H9 (cell line): ENCODE results near the gene KDM4D. TPM values are rescaled to one million over a fixed set of nuclear protein-coding genes. Genes with fewer than 3 reads are reported as not detected.

Experiments used
- DNase-seq: peaks from one replicate; pipeline ENCODE4 v3.0.0-alpha.2; 2017
- H2AFZ ChIP-seq: one replicate; pipeline ENCODE4 v1.6.1; 2013; ENCODE audit warnings: mild to moderate bottlenecking, low read length, control low read depth, moderate library complexity
- H2AK5ac ChIP-seq: 2 replicates; pipeline ENCODE4 v1.6.1; 2013; ENCODE audit warnings: low read length, control low read depth, mixed read lengths; ENCODE audit not compliant: insufficient read length
- H2BK120ac ChIP-seq: one replicate; pipeline ENCODE4 v1.6.1; 2013; ENCODE audit warnings: low read depth, mild to moderate bottlenecking, low read length, control low read depth, inconsistent platforms; ENCODE audit not compliant: poor library complexity, severe bottlenecking
- H2BK12ac ChIP-seq: 2 replicates; pipeline ENCODE4 v1.6.1; 2013; ENCODE audit warnings: low read length, control low read depth, mixed read lengths, low read depth; ENCODE audit not compliant: insufficient read length
- H2BK15ac ChIP-seq: 2 replicates; pipeline ENCODE4 v1.6.1; 2013; ENCODE audit warnings: low read depth, low read length, control low read depth
- H2BK20ac ChIP-seq: one replicate; pipeline ENCODE4 v1.6.1; 2013; ENCODE audit warnings: low read depth, mild to moderate bottlenecking, low read length, control low read depth, inconsistent platforms; ENCODE audit not compliant: poor library complexity, severe bottlenecking
- H2BK5ac ChIP-seq: 2 replicates; pipeline ENCODE4 v1.6.1; 2013; ENCODE audit warnings: low read length, control low read depth, mixed read lengths; ENCODE audit not compliant: insufficient read length
- H3K14ac ChIP-seq: 2 replicates; pipeline ENCODE4 v1.6.1; 2013; ENCODE audit warnings: low read length, control low read depth; ENCODE audit not compliant: insufficient read depth
- H3K18ac ChIP-seq: 2 replicates; pipeline ENCODE4 v1.6.1; 2013; ENCODE audit warnings: low read depth, mild to moderate bottlenecking, mixed read lengths, low read length, control low read depth; ENCODE audit not compliant: insufficient read length
- H3K23ac ChIP-seq: 2 replicates; pipeline ENCODE4 v1.6.1; 2013; ENCODE audit warnings: low read length, control low read depth, mixed read lengths, low read depth; ENCODE audit not compliant: insufficient read length
- H3K23me2 ChIP-seq: 2 replicates; pipeline ENCODE4 v1.6.1; 2013; ENCODE audit warnings: low read depth, mild to moderate bottlenecking, mixed read lengths, low read length, control low read depth; ENCODE audit not compliant: insufficient read length, poor library complexity, severe bottlenecking
- H3K27ac ChIP-seq: 2 replicates; pipeline ENCODE4 v1.5.1; 2013; ENCODE audit warnings: low read length, control low read depth, mixed read lengths, low read depth; ENCODE audit not compliant: insufficient read length
- H3K27me3 ChIP-seq: 2 replicates; pipeline ENCODE4 v1.6.1; 2013; ENCODE audit warnings: low read length, control low read depth, inconsistent platforms; ENCODE audit not compliant: insufficient read depth
- H3K4ac ChIP-seq: 2 replicates; pipeline ENCODE4 v1.6.1; 2013; ENCODE audit warnings: low read depth, mild to moderate bottlenecking, control low read depth, inconsistent platforms, low read length, moderate library complexity
- H3K4me1 ChIP-seq: 2 replicates; pipeline ENCODE4 v1.6.1; 2013; ENCODE audit warnings: low read length, control low read depth, inconsistent platforms; ENCODE audit not compliant: insufficient read depth
- H3K4me2 ChIP-seq: 2 replicates; pipeline ENCODE4 v1.6.1; 2013; ENCODE audit warnings: low read length, control low read depth, mixed read lengths; ENCODE audit not compliant: insufficient read length, insufficient read depth
- H3K56ac ChIP-seq: 2 replicates; pipeline ENCODE4 v1.6.1; 2013; ENCODE audit warnings: low read depth, mild to moderate bottlenecking, mixed read lengths, low read length, control low read depth; ENCODE audit not compliant: insufficient read length
- H3K79me1 ChIP-seq: 2 replicates; pipeline ENCODE4 v1.6.1; 2013; ENCODE audit warnings: low read depth, mild to moderate bottlenecking, moderate library complexity, low read length, control low read depth, inconsistent platforms; ENCODE audit not compliant: insufficient read depth, poor library complexity, severe bottlenecking
- H3K79me2 ChIP-seq: 2 replicates; pipeline ENCODE4 v1.6.1; 2013; ENCODE audit warnings: low read length, control low read depth, inconsistent platforms; ENCODE audit not compliant: insufficient read depth
- H3K9ac ChIP-seq: 2 replicates; pipeline ENCODE4 v1.6.1; 2013; ENCODE audit warnings: low read length, control low read depth, mixed read lengths; ENCODE audit not compliant: insufficient read length; ENCODE audit errors: extremely low read depth
- H3K9me3 ChIP-seq: one replicate; pipeline ENCODE4 v1.6.1; 2013; ENCODE audit warnings: low read depth, low read length, inconsistent platforms; ENCODE audit not compliant: control insufficient read depth
- H3T11ph ChIP-seq: one replicate; pipeline ENCODE4 v1.6.1; 2013; ENCODE audit warnings: mild to moderate bottlenecking, low read length, control low read depth, inconsistent platforms
- H4K20me1 ChIP-seq: one replicate; pipeline ENCODE4 v1.6.1; 2013; ENCODE audit not compliant: control insufficient read depth, insufficient read length, insufficient read depth
- H4K5ac ChIP-seq: 2 replicates; pipeline ENCODE4 v1.6.1; 2013; ENCODE audit warnings: low read depth, mild to moderate bottlenecking, mixed read lengths, low read length, control low read depth; ENCODE audit not compliant: insufficient read length
- H4K8ac ChIP-seq: replicated peaks from 2 replicates; pipeline ENCODE4 v1.6.1; 2013; ENCODE audit warnings: low read length, control low read depth, mixed read lengths, low read depth; ENCODE audit not compliant: insufficient read length
- H4K91ac ChIP-seq: 2 replicates; pipeline ENCODE4 v1.6.1; 2013; ENCODE audit warnings: low read depth, mild to moderate bottlenecking, moderate library complexity, mixed read lengths, low read length, control low read depth; ENCODE audit not compliant: insufficient read length
- H3K27ac Mint-ChIP-seq, 3 experiments: 2 replicates in 2 of 3; 3 replicates in 1 of 3; pipeline ENCODE4 v1.8.0; 2020 to 2021; ENCODE audit warnings: mixed read lengths in 3 of 3, mild to moderate bottlenecking in 1 of 3, moderate library complexity in 1 of 3
- H3K27me3 Mint-ChIP-seq: 2 replicates; pipeline ENCODE4 v1.8.0; 2021; ENCODE audit warnings: low read depth, mild to moderate bottlenecking, moderate library complexity, mixed read lengths
- H3K36me3 Mint-ChIP-seq, 3 experiments: 2 replicates in 2 of 3; 3 replicates in 1 of 3; pipeline ENCODE4 v1.8.0; 2020 to 2021; ENCODE audit warnings: low read depth in 3 of 3, mixed read lengths in 3 of 3; ENCODE audit not compliant: insufficient read depth in 1 of 3
- H3K4me1 Mint-ChIP-seq, 2 experiments: 2 replicates each; pipeline ENCODE4 v1.8.0; 2020; ENCODE audit warnings: mixed read lengths in 2 of 2
- H3K4me3 Mint-ChIP-seq, 2 experiments: 2 replicates in 1 of 2; 3 replicates in 1 of 2; pipeline ENCODE4 v1.8.0; 2020 to 2021; ENCODE audit warnings: mild to moderate bottlenecking in 2 of 2, mixed read lengths in 2 of 2, moderate library complexity in 1 of 2
- H3K9me3 Mint-ChIP-seq, 2 experiments: 2 replicates in 1 of 2; 3 replicates in 1 of 2; pipeline ENCODE4 v1.8.0; 2020; ENCODE audit warnings: mild to moderate bottlenecking in 2 of 2, mixed read lengths in 2 of 2, moderate library complexity in 1 of 2
- CTCF ChIP-seq: fragments of 200-600 bp; sonication (generic); conservative IDR thresholded peaks from 3 replicates; pipeline ENCODE4 v1.8.0; 2021; ENCODE audit warnings: antibody characterized with exemption, mild to moderate bottlenecking
- WGBS: extraction: QIAGEN DNeasy Blood & Tissue Kit; methylation state at CpG from one replicate; pipeline ENCODE4 v1.1.7; 2013; ENCODE audit warnings: missing lambda C conversion rate, low lambda C conversion rate, mixed read lengths; ENCODE audit not compliant: insufficient read length; ENCODE audit errors: extremely low coverage; 5-methylcytosine and 5-hydroxymethylcytosine counted together
- total RNA-seq: library from RNA; stranded (reverse); gene quantifications from 2 replicates; pipeline ENCODE4 v1.2.1, GENCODE V29; 2021

The KDM4D gene
- total RNA-seq, 1 experiment from 2014 or later, result 1.9 TPM

- no peak overlapping the region for H4K5ac ChIP-seq
Observed at GRCh38 chr11:94934362-94934761, 39.1 kb upstream of the KDM4D start.

More at GRCh38 chr11:94934362-94934761, 39.1 kb upstream of the KDM4D start:
- Histone ChIP-seq H3K14ac (no peak overlapping the region), H3K79me1 (no peaks in the 10 kb centered on the region), H3K23me2 (no peaks in the 10 kb centered on the region), H3K27me3 (no peaks in the 10 kb centered on the region), H3K56ac (no peak overlapping the region), H2BK20ac (no peak overlapping the region), H3K4me1 (peaks cover 8% of the 10 kb centered on the region; the same call in 1 of the 2 replicates), H3K9ac (no peak overlapping the region), H4K20me1 (no peaks in the 10 kb centered on the region), H3K79me2 (no peaks in the 10 kb centered on the region), H4K91ac (no peak overlapping the region), H3K9me3 (no peaks in the 10 kb centered on the region), H3K4ac (no peak overlapping the region), H2BK120ac (no peak overlapping the region), H4K8ac (no peak overlapping the region), H3T11ph (no peak overlapping the region), H2BK5ac (no peak overlapping the region), H3K18ac (no peak overlapping the region), H3K4me2 (no peak overlapping the region), H2AK5ac (no peak overlapping the region), H2AFZ (no peak overlapping the region), H2BK15ac (no peak overlapping the region), H3K27ac (no peak overlapping the region), H3K23ac (no peak overlapping the region), H2BK12ac (no peak overlapping the region)
- H3K4me1 Mint-ChIP-seq, result peaks cover 18 to 30% of the 10 kb centered on the region in 2 experiments
- peak; percentile 58 for DNase-seq
- H3K36me3 Mint-ChIP-seq, result no peaks in the 10 kb centered on the region; a peak in 1 of 7 replicates
- peaks cover 5% of the 10 kb centered on the region for H3K27me3 Mint-ChIP-seq
- no peak overlapping the region; a peak in 1 of 5 replicates for H3K4me3 Mint-ChIP-seq
- no CpG with 5 or more reads among the region's 4 CpGs for WGBS
- H3K9me3 Mint-ChIP-seq, result peaks cover 2% of the 10 kb centered on the region in 2 experiments; a peak in 1 of 5 replicates
- 0 out of 7 replicates have a peak overlapping the region, but pooled peaks of 1 of the 3 experiments have one; percentile 38 for H3K27ac Mint-ChIP-seq
- TF ChIP-seq CTCF, result no peak
